ENCODE results near the gene HMGN4. TPM values are rescaled to one million over a fixed set of nuclear protein-coding genes. Genes with fewer than 3 reads are reported as not detected.
"Not testable (repeated sequence)": the region's sequence is repeated elsewhere in the genome, so short reads cannot be mapped to it uniquely, and the experiment has no call there.

HMGN4 gene
- total and polyA plus RNA-seq, 9 donors: 51.3 to 73.7 (median 62.0) TPM

DNA sequence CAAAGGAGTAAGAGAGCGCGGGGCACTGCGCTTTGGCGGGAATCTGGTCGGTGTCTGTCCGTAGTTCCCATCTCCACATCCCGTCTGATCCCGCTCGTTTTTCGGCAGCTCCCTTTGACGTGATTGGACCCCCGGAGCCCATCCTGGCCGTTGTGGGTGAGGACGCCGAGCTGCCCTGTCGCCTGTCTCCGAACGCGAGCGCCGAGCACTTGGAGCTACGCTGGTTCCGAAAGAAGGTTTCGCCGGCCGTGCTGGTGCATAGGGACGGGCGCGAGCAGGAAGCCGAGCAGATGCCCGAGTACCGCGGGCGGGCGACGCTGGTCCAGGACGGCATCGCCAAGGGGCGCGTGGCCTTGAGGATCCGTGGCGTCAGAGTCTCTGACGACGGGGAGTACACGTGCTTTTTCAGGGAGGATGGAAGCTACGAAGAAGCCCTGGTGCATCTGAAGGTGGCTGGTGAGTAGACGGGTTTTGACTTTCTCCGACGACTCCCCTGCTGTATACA is 36.6 kb upstream of the HMGN4 start:
- peak; percentile 31 for DNase-seq
- no peaks in the 10 kb centered on the region for H3K36me3 ChIP-seq (ENCODE audit: control insufficient read depth, insufficient read depth, low read length)
- no peak overlapping the region for H3K27ac ChIP-seq (ENCODE audit: low read length)
- peak overlapping the region; percentile 21 for H3K4me3 ChIP-seq (ENCODE audit: low read length)
- peaks cover 33% of the 10 kb centered on the region for H3K27me3 ChIP-seq (ENCODE audit: control insufficient read depth, insufficient read depth, low read length)
- 3% methylated on average over 47 of the region's 49 CpGs for WGBS (ENCODE audit: insufficient coverage)
- no peaks in the 10 kb centered on the region for H3K9me3 ChIP-seq (replicated peaks; ENCODE audit: control insufficient read depth, low read depth, low read length)
- H3K4me1 ChIP-seq (ENCODE audit: control insufficient read depth, insufficient read depth, low read length): peaks cover 3% of the 10 kb centered on the region

- Histone ChIP-seq H3K27ac (ENCODE audit: low read length) (no peak overlapping the region), H3K27me3 (ENCODE audit: control insufficient read depth, insufficient read depth, low read length) (peaks cover 33% of the 10 kb centered on the region), H3K36me3 (ENCODE audit: control insufficient read depth, insufficient read depth, low read length) (no peaks in the 10 kb centered on the region), H3K4me3 (ENCODE audit: low read length) (no peak overlapping the region), H3K9me3 (replicated peaks; ENCODE audit: control insufficient read depth, low read depth, low read length) (no peaks in the 10 kb centered on the region), H3K4me1 (ENCODE audit: control insufficient read depth, insufficient read depth, low read length) (peaks cover 3% of the 10 kb centered on the region)
- no peak for DNase-seq
These were observed 36.0 kb upstream of the HMGN4 start for GRCh38 chr6:26502165-26502564.

- Histone ChIP-seq H3K4me3 (ENCODE audit: low read length) (no peak overlapping the region), H3K27ac (ENCODE audit: low read length) (no peak overlapping the region), H3K27me3 (ENCODE audit: control insufficient read depth, insufficient read depth, low read length) (peaks cover 33% of the 10 kb centered on the region), H3K9me3 (replicated peaks; ENCODE audit: control insufficient read depth, low read depth, low read length) (no peaks in the 10 kb centered on the region), H3K4me1 (ENCODE audit: control insufficient read depth, insufficient read depth, low read length) (peaks cover 3% of the 10 kb centered on the region), H3K36me3 (ENCODE audit: control insufficient read depth, insufficient read depth, low read length) (no peaks in the 10 kb centered on the region)
- WGBS (ENCODE audit: insufficient coverage): 80% methylated on average over 1 of the region's 3 CpGs
- DNase-seq: no peak
These were observed 35.5 kb upstream of the HMGN4 start for GRCh38 chr6:26502626-26503025.

- Histone ChIP-seq H3K27ac (ENCODE audit: low read length) (no peak overlapping the region), H3K9me3 (replicated peaks; ENCODE audit: control insufficient read depth, low read depth, low read length) (no peaks in the 10 kb centered on the region), H3K4me1 (ENCODE audit: control insufficient read depth, insufficient read depth, low read length) (no peaks in the 10 kb centered on the region), H3K4me3 (ENCODE audit: low read length) (no peak overlapping the region), H3K36me3 (ENCODE audit: control insufficient read depth, insufficient read depth, low read length) (no peaks in the 10 kb centered on the region), H3K27me3 (ENCODE audit: control insufficient read depth, insufficient read depth, low read length) (peaks cover 9% of the 10 kb centered on the region)
- no peak for DNase-seq
- no CpG with 5 or more reads among the region's 3 CpGs for WGBS (ENCODE audit: insufficient coverage)
These were observed 30.5 kb upstream of the HMGN4 start for GRCh38 chr6:26507658-26508057.

GRCh38 chr6:26511033-26511432 is 27.1 kb upstream of the HMGN4 start:
- H3K27ac ChIP-seq (ENCODE audit: low read length); H3K9me3 ChIP-seq (replicated peaks; ENCODE audit: control insufficient read depth, low read depth, low read length); H3K4me3 ChIP-seq (ENCODE audit: low read length); H3K27me3 ChIP-seq (ENCODE audit: control insufficient read depth, insufficient read depth, low read length); H3K4me1 ChIP-seq (ENCODE audit: control insufficient read depth, insufficient read depth, low read length); DNase-seq; H3K36me3 ChIP-seq (ENCODE audit: control insufficient read depth, insufficient read depth, low read length): not testable (repeated sequence)
- 80% methylated on average over 4 of the region's 8 CpGs for WGBS (ENCODE audit: insufficient coverage)

- DNase-seq: no peak
- Histone ChIP-seq H3K27me3 (ENCODE audit: control insufficient read depth, insufficient read depth, low read length) (no peaks in the 10 kb centered on the region), H3K27ac (ENCODE audit: low read length) (no peak overlapping the region), H3K36me3 (ENCODE audit: control insufficient read depth, insufficient read depth, low read length) (no peaks in the 10 kb centered on the region), H3K9me3 (replicated peaks; ENCODE audit: control insufficient read depth, low read depth, low read length) (no peaks in the 10 kb centered on the region), H3K4me1 (ENCODE audit: control insufficient read depth, insufficient read depth, low read length) (no peaks in the 10 kb centered on the region), H3K4me3 (ENCODE audit: low read length) (no peak overlapping the region)
- WGBS (ENCODE audit: insufficient coverage): 100% methylated on average over 1 of the region's 2 CpGs
These were observed 23.2 kb upstream of the HMGN4 start for GRCh38 chr6:26514984-26515383.

DNA sequence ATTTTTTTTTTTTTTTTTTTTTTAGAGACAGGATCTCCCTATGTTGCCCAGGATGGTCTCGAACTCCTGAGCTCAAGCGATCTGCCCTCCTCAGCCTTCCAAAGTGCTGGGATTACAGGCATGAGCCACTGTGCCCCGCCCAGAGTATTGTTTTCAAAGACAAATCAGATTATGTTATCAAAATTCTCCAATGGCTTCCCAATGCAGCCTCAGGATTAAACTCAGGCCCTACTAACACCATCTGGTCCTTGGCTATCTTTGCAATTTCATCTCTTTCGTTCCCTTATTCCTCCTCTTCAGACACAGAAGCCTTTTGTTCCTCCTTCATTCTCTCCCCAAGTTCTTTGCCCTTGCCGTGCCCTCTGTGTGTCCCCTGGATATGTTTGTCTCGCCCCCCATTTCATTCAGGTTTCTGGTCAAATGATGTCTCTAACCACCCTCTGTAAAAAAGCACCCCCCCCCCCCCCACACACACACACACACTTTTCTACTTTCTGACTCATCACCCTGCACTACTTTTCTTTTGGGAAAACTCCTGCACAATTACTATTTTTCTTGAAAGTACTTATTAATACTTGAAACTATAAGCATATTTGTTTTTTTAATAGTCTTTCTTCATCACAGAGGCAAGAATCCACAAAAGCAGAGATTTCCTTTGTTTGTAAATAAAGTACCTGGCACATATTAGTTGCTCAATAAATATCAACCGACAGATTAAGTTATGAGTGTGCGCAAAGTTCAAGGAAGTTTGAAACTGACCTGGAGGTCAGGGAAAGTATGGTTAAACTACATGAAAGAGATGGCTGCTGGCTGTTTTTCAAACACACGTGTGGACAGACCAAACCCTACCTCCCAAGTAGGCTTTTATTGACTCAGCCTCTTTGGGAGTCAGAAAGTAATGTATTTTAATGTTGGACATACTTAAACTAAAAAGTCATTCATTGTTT is 21.4 kb upstream of the HMGN4 start:
- 76% methylated on average over 5 of the region's 9 CpGs for WGBS (ENCODE audit: insufficient coverage)
- H3K36me3 ChIP-seq (ENCODE audit: control insufficient read depth, insufficient read depth, low read length): no peaks in the 10 kb centered on the region

DNA sequence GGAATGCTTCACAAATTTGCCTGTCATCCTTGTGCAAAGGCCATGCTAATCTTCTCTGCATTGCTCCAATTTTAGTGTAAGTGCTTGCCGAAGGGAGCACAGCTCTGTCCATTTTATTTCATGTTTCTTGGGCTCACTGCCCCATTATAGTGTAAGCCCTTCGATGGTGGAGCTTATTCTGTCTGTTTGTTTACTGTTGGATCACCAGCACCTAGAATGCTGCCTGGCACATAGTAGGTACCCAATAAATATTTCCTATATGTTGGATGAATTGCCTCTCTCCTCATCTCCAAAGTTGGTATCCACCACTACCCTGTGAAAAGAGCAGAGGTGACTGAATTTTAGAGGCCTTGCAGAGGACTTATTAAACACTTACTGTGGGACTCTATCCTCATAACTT is 18.8 kb upstream of the HMGN4 start:
- Histone ChIP-seq H3K9me3 (replicated peaks; ENCODE audit: control insufficient read depth, low read depth, low read length) (no peaks in the 10 kb centered on the region), H3K27ac (ENCODE audit: low read length) (no peak overlapping the region), H3K4me1 (ENCODE audit: control insufficient read depth, insufficient read depth, low read length) (peaks cover 5% of the 10 kb centered on the region), H3K27me3 (ENCODE audit: control insufficient read depth, insufficient read depth, low read length) (no peaks in the 10 kb centered on the region), H3K36me3 (ENCODE audit: control insufficient read depth, insufficient read depth, low read length) (no peaks in the 10 kb centered on the region), H3K4me3 (ENCODE audit: low read length) (no peak overlapping the region)
- DNase-seq: no peak
- WGBS (ENCODE audit: insufficient coverage): no CpG with 5 or more reads among the region's 2 CpGs

More for the DNA sequence above, 21.4 kb upstream of the HMGN4 start:
- no peak overlapping the region for H3K27ac ChIP-seq (ENCODE audit: low read length)
- no peaks in the 10 kb centered on the region for H3K27me3 ChIP-seq (ENCODE audit: control insufficient read depth, insufficient read depth, low read length)
- peaks cover 5% of the 10 kb centered on the region for H3K4me1 ChIP-seq (ENCODE audit: control insufficient read depth, insufficient read depth, low read length)
- H3K9me3 ChIP-seq (replicated peaks; ENCODE audit: control insufficient read depth, low read depth, low read length): no peaks in the 10 kb centered on the region
- DNase-seq: no peak
- H3K4me3 ChIP-seq (ENCODE audit: low read length): no peak overlapping the region

- WGBS (ENCODE audit: insufficient coverage): 3% methylated on average over 5 of the region's 21 CpGs
- no peaks in the 10 kb centered on the region for H3K27me3 ChIP-seq (ENCODE audit: control insufficient read depth, insufficient read depth, low read length)
- H3K27ac ChIP-seq (ENCODE audit: low read length): peak overlapping the region; percentile 96
- no peaks in the 10 kb centered on the region for H3K36me3 ChIP-seq (ENCODE audit: control insufficient read depth, insufficient read depth, low read length)
- peak overlapping the region; percentile 53 for H3K4me3 ChIP-seq (ENCODE audit: low read length)
- peaks cover 5% of the 10 kb centered on the region for H3K4me1 ChIP-seq (ENCODE audit: control insufficient read depth, insufficient read depth, low read length)
- H3K9me3 ChIP-seq (replicated peaks; ENCODE audit: control insufficient read depth, low read depth, low read length): no peaks in the 10 kb centered on the region
- peak; percentile 84 for DNase-seq
These were observed 17.8 kb upstream of the HMGN4 start for GRCh38 chr6:26520237-26520849.

GRCh38 chr6:26520850-26521599 is 17.1 kb upstream of the HMGN4 start:
- H3K36me3 ChIP-seq (ENCODE audit: control insufficient read depth, insufficient read depth, low read length): no peaks in the 10 kb centered on the region
- H3K27me3 ChIP-seq (ENCODE audit: control insufficient read depth, insufficient read depth, low read length): no peaks in the 10 kb centered on the region
- 0% methylated on average over 15 of the region's 49 CpGs for WGBS (ENCODE audit: insufficient coverage)
- peaks cover 5% of the 10 kb centered on the region for H3K4me1 ChIP-seq (ENCODE audit: control insufficient read depth, insufficient read depth, low read length)
- peak; percentile 96 for DNase-seq
- H3K9me3 ChIP-seq (replicated peaks; ENCODE audit: control insufficient read depth, low read depth, low read length): no peaks in the 10 kb centered on the region
- peak overlapping the region; percentile 99 for H3K27ac ChIP-seq (ENCODE audit: low read length)
- peak overlapping the region; percentile 70 for H3K4me3 ChIP-seq (ENCODE audit: low read length)

All from muscle of leg (tissue), 11 donors.